ENCODE results near the gene SOAT1. TPM values are rescaled to one million over a fixed set of nuclear protein-coding genes. Genes with fewer than 3 reads are reported as not detected.

SOAT1 gene
- total and polyA plus RNA-seq, 10 of the 15 experiments (the other 5 are each of a cell fraction or from before 2014, with no cell fraction given): 8.6 to 68.5 (median 22.3) TPM

GRCh38 chr1:179385510-179385909 is 91.9 kb downstream of the SOAT1 start:
- H3K4me3 ChIP-seq: no peak overlapping the region
- no peak overlapping the region for H2AFZ ChIP-seq (ENCODE audit: control insufficient read depth, low read depth, low read length)
- in situ Hi-C loops (cut with MboI) (no loop called here), intact Hi-C loops (cut with micrococcal nuclease; ENCODE audit: unreplicated experiment) (no loop called here)
- H3K4me2 ChIP-seq (ENCODE audit: control insufficient read depth, insufficient read depth): no peak overlapping the region
- no peaks in the 10 kb centered on the region for H3K9me3 ChIP-seq (replicated peaks; ENCODE audit: control insufficient read depth, insufficient read depth, low read length)
- no peak for ATAC-seq
- ChIA-PET POLR2A (no interaction called here), SMC1A (ENCODE audit: uncharacterized antibody, unreplicated experiment) (interaction anchor here (1.1 kb wide), 1 partner anchor 259 kb away, joined by 4 read pairs; no protein-coding TSS in a partner anchor), CTCF (no interaction called here), RAD21 (ENCODE audit: unreplicated experiment) (no interaction called here)
- H3K27ac ChIP-seq (ENCODE audit: control insufficient read depth, insufficient read depth): no peak overlapping the region
- 100% methylated on average over 1 of the region's 1 CpG for WGBS (ENCODE audit: insufficient coverage, insufficient replicate concordance, low lambda C conversion rate, missing lambda C conversion rate)
- FAIRE-seq: no peak
- no peaks in the 10 kb centered on the region for H4K20me1 ChIP-seq (ENCODE audit: control insufficient read depth, insufficient read depth)
- no peak for DNase-seq (ENCODE audit: low read depth, low spot score)
- TF ChIP-seq GABPA (IDR thresholded peaks at IDR 0.05; ENCODE audit: low read depth) (no peak), RBBP5 (conservative IDR thresholded peaks at IDR 0.05) (no peak), ASH2L (IDR thresholded peaks at IDR 0.05; ENCODE audit: borderline replicate concordance, low read depth) (no peak), EGR1 (IDR thresholded peaks at IDR 0.05; ENCODE audit: borderline replicate concordance in 1 of 2, low read depth in 2 of 2, low read length in 2 of 2) (no peak)
- H3K9ac ChIP-seq (ENCODE audit: control insufficient read depth, insufficient read depth, low read length): no peak overlapping the region
- no TSS peak for BruUV-seq (replicated peaks)
- H3K79me2 ChIP-seq (ENCODE audit: control insufficient read depth, insufficient read depth, low read length): no peaks in the 10 kb centered on the region
- no peaks in the 10 kb centered on the region for H3K4me1 ChIP-seq (ENCODE audit: control insufficient read depth, insufficient read depth, low read length)
- H3K36me3 ChIP-seq (ENCODE audit: control insufficient read depth in 2 of 2, insufficient read depth in 2 of 2, low read length in 1 of 2): no peaks in the 10 kb centered on the region
- H3K27me3 ChIP-seq (replicated peaks in 1 of 2; ENCODE audit: control insufficient read depth in 2 of 2, insufficient read depth in 2 of 2, low read length in 1 of 2): no peaks in the 10 kb centered on the region

- Histone ChIP-seq H3K79me2 (ENCODE audit: control insufficient read depth, insufficient read depth, low read length) (no peaks in the 10 kb centered on the region), H3K9ac (ENCODE audit: control insufficient read depth, insufficient read depth, low read length) (no peak overlapping the region), H3K9me3 (replicated peaks; ENCODE audit: control insufficient read depth, insufficient read depth, low read length) (no peaks in the 10 kb centered on the region), H3K4me1 (ENCODE audit: control insufficient read depth, insufficient read depth, low read length) (no peaks in the 10 kb centered on the region), H3K36me3 (ENCODE audit: control insufficient read depth in 2 of 2, insufficient read depth in 2 of 2, low read length in 1 of 2) (no peaks in the 10 kb centered on the region), H3K27ac (ENCODE audit: control insufficient read depth, insufficient read depth) (no peak overlapping the region), H3K4me2 (ENCODE audit: control insufficient read depth, insufficient read depth) (no peak overlapping the region), H2AFZ (ENCODE audit: control insufficient read depth, low read depth, low read length) (no peak overlapping the region), H3K27me3 (replicated peaks in 1 of 2; ENCODE audit: control insufficient read depth in 2 of 2, insufficient read depth in 2 of 2, low read length in 1 of 2) (no peaks in the 10 kb centered on the region), H3K4me3 (no peak overlapping the region), H4K20me1 (ENCODE audit: control insufficient read depth, insufficient read depth) (no peaks in the 10 kb centered on the region)
- WGBS (ENCODE audit: insufficient coverage, insufficient replicate concordance, low lambda C conversion rate, missing lambda C conversion rate): 38% methylated on average over 3 of the region's 3 CpGs
- POLR2A ChIA-PET: no interaction called here
- RAD21 ChIA-PET (ENCODE audit: unreplicated experiment): no interaction called here
- in situ Hi-C loops (cut with MboI): no loop called here
- ATAC-seq (no peak), DNase-seq (ENCODE audit: low read depth, low spot score) (no peak), FAIRE-seq (no peak)
- intact Hi-C loops (cut with micrococcal nuclease; ENCODE audit: unreplicated experiment): no loop called here
- BruUV-seq (replicated peaks): no TSS peak
- CTCF ChIA-PET: no interaction called here
- SMC1A ChIA-PET (ENCODE audit: uncharacterized antibody, unreplicated experiment): no interaction called here
- TF ChIP-seq ZBTB11 (CRISPR knock-in tag; IDR thresholded peaks at IDR 0.05) (no peak), POLR2AphosphoS2 (IDR thresholded peaks at IDR 0.05; ENCODE audit: low read depth, low read length) (no peak), RCOR1 (conservative IDR thresholded peaks at IDR 0.05; ENCODE audit: low read depth, low read length) (no peak), NKRF (conservative IDR thresholded peaks at IDR 0.05) (no peak), POU2F2 (IDR thresholded peaks at IDR 0.05; ENCODE audit: borderline replicate concordance, low read depth, low read length) (no peak), RB1 (IDR thresholded peaks at IDR 0.05; ENCODE audit: borderline replicate concordance) (no peak), ATF2 (IDR thresholded peaks at IDR 0.05; ENCODE audit: low read length) (no peak)
Measured at GRCh38 chr1:179393721-179394120, 100.1 kb downstream of the SOAT1 start.
